Measurements from ENCODE around the gene MAGOH.

DNA sequence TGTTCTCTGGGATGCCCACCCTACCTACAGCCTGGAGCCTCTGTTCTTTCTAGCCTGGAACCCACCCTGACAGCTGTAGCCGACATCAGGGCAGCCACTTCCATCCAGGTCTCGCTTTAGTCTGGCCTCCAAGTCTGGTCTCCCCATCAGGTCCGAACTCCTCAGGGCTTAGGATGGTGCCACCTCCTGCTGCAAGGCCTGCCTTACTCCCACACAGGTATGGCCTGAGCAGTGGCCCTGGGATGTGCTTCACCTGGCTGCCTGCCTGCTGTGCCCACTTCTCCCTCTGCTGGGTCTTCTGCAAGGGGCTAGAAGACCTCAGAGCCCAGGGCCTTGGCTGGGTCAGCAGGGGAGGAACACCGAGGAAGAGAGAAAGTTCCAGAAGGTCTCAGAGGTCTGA lies 35.7 kb upstream of the MAGOH start:
- TF ChIP-seq, protein P1, sequence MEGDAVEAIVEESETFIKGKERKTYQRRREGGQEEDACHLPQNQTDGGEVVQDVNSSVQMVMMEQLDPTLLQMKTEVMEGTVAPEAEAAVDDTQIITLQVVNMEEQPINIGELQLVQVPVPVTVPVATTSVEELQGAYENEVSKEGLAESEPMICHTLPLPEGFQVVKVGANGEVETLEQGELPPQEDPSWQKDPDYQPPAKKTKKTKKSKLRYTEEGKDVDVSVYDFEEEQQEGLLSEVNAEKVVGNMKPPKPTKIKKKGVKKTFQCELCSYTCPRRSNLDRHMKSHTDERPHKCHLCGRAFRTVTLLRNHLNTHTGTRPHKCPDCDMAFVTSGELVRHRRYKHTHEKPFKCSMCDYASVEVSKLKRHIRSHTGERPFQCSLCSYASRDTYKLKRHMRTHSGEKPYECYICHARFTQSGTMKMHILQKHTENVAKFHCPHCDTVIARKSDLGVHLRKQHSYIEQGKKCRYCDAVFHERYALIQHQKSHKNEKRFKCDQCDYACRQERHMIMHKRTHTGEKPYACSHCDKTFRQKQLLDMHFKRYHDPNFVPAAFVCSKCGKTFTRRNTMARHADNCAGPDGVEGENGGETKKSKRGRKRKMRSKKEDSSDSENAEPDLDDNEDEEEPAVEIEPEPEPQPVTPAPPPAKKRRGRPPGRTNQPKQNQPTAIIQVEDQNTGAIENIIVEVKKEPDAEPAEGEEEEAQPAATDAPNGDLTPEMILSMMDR (IDR thresholded peaks at IDR 0.05): no peak
- TF ChIP-seq EZH2 (IDR thresholded peaks at IDR 0.05; ENCODE audit: borderline replicate concordance, insufficient read depth, low read depth, low read length, poor library complexity, severe bottlenecking): no peak
